ENCODE measurements around the gene TMEM9.

TMEM9 gene

GRCh38 chr1:201154389-201155165 is at the start of gene TMEM9:
Gene TMEM9 (minus strand): TSS chr1:201154474. CDS start chr1:201153923, 551 bp downstream.
- Histone ChIP-seq H3K27ac (peak within 1 kb of the TSS in 20 of 21 experiments; percentile 9 to 92 (median 75)), H3K4me3 (peak within 1 kb of the TSS; percentile 57 to 96 (median 79))

DNA sequence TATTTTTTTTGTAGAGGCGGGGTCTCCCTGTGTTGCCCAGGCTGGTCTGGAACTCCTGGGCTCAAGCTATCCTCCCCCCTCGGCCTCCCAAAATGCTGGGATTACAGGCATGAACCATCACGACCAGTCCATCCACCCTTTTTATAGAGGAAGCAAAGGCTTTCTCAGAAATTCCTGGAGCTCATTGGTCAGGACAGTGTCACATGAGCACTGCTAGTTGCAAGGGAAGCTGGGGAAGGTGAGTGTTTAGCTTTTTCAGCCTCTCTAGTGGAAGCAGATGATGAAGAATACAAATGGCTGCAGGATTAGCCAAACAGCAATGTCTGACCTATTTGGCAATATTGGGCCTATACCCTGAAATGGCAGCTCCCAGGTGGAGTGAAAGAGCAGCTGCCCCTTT is 44.3 kb upstream of the TMEM9 start:
- H3K4me3 ChIP-seq: no peak overlapping the region
- no peak overlapping the region for H3K27ac ChIP-seq

DNA sequence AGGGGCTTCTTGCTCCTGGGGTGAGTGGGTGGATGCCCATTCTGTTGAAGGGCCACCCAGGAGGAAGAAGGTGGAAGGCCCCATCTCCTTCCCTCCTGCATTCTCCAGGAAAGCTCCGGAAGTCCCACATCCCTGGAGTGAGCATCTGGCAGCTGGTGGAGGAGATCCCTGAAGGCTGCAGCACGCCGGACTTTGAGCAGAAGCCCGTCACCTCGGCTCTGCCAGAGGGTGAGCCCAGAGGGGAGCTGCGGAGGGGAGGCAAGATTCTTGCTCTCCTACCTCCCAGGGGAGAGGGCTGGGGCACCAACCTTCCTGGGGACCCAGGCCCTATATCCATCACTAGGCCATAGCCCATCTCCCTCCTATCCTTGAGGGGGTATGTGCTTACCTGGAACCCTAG is 39.8 kb upstream of the TMEM9 start:
- Histone ChIP-seq H3K27ac (no peak overlapping the region), H3K4me3 (no peak overlapping the region)

GRCh38 chr1:201192261-201192788 is 38.1 kb upstream of the TMEM9 start:
- no peak overlapping the region for H3K4me3 ChIP-seq
- H3K27ac ChIP-seq: no peak overlapping the region

DNA sequence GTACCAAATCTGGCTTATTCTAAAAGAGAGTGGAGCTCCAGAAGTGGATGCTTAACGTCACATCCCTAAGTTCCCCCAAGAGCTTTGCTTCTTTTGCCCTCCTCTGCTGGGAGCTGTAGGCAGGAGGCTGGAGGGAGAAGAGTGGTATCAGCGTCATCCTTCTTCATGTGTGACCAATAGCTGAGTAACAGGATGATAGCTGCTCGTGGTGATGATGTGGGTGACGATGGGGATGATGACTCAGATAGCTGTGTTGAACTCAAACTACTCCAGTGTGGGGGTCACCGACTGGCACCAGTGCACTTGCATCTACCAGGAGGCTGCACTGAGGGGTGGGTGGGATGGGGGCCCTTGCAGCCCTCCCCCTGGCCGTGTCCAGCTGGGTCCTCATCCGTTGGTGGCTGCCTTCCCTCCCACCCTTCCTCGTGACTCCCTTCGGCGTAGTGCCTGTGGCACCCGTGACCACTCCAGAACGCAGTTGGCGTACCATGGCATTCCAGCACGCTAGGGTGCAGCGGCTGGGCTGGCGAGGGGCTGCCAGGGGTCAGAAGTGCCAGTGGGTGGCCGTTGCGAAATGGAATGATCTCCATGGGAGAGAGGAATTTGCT is 37.5 kb upstream of the TMEM9 start:
- no peak overlapping the region for H3K4me3 ChIP-seq
- H3K27ac ChIP-seq: no peak overlapping the region

GRCh38 chr1:201190624-201191051 is 36.4 kb upstream of the TMEM9 start, which contains the start of gene IGFN1:
Gene IGFN1 (plus strand): TSS chr1:201190824. CDS start chr1:201193294, 2,470 bp downstream.
- H3K27ac ChIP-seq: no peak within 1 kb of the TSS
- H3K4me3 ChIP-seq: no peak within 1 kb of the TSS

DNA sequence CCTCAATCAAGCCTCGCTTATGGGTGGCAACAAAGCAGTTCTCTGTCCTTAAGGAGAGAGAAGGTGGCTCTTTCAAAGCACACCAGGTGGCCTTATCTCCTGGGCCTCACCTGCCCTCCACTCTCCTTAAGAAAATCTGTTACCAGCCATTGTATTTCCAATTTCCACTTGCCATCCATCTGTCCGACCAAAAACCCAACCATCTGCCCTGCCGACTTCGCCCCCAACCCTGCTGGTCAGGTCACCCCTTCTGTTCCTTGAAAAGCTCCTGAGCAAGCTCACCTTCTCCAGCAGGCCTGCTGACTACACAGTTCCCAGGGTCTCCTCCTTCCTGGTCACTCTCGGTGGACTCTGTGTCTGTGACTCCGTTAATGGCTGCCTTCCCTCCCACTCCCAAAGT is 35.7 kb upstream of the TMEM9 start:
- no peak overlapping the region for H3K4me3 ChIP-seq
- H3K27ac ChIP-seq: no peak overlapping the region

DNA sequence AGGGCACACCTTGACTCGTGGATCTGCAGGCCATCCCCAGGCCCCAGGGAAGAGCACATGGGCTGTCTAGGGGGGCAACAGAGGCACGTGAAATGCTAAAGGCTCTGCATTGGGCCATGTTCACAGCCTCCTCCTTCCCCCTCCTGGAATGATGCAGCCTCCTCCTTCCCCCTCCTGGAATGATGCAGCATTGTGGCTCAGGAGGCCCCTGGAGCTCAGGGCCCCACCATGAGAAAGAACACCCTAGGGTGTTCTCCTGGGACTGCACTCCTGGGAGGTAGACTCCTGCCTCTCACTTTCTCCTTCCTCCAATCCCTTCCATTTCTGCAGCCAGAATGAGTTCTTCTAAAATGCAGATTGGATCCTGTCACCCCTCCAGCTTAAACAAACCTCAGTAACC is 34.8 kb upstream of the TMEM9 start:
- no peak overlapping the region for H3K27ac ChIP-seq
- no peak overlapping the region for H3K4me3 ChIP-seq

DNA sequence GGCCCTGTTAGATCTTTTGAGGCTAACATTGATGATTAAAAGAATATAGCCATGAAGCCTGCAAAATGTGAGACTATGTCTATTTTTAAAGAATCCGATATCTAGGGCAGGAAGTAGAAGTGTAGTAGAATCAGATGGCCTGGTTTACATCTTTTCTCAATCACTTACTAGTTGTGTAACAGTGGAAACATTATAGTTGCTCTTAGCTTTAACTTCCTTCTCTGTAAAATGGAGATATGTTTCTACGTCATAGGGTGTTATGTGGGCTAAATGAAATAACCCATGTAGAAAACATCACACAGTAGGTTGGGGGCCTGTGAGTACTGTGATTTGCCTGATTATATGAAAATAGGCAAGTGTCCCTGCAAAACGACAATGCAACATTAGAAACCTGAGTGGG is 31.9 kb upstream of the TMEM9 start:
- no peak overlapping the region for H3K27ac ChIP-seq
- H3K4me3 ChIP-seq: no peak overlapping the region

DNA sequence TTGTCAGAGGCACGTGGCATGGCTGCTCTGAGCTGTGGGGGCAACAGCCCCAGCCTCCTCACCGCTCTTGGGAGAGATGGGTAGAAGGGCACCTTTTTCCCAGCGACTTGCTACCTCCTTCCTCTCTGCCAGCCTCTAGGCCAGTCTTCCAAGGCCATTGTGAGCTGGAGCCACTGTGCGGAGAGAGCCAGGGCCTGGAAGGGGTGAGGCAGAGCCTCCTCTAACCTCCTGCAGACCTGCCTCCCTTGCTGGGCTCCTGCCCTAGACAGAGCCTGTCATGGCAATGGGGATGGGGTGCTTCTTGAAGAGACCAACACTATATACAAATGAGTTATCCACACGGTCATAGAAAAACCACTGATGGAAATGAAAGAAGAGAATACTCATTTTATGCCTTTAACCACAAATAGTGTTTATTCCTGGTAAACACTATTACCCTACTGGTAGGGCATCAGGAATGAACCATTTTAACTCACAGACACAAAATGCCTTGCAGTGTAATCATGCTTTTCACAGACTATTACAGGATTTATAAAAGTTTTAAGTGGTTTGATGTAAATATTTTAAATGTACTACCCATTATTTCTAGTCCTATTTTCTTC is 31.4 kb upstream of the TMEM9 start:
- Histone ChIP-seq H3K4me3 (no peak overlapping the region), H3K27ac (peak overlapping the region in 1 of 21 experiments; percentile 33)

DNA sequence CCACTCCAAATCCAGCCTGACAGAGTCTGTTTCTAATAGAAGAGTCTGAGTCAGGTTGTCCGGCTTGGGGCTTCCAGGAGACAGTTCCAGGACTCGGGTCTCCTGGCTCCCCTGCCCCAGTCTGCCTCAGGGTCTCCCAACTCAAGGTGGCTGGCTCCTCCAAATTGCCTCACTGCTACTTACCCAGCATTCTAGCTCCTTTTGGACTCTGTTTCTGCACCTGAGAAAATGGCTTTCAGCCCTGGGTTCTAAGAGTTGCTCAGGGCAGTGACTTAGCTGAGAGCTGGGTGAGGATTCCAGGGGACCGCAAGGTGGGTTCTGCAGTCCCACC is 30.8 kb upstream of the TMEM9 start:
- no peak overlapping the region for H3K4me3 ChIP-seq
- H3K27ac ChIP-seq: peak overlapping the region in 1 of 21 experiments; percentile 33

- H3K27ac ChIP-seq: peak overlapping the region in 2 of 21 experiments; percentile 33
Measured at GRCh38 chr1:201184307-201185122, 30.2 kb upstream of the TMEM9 start.

GRCh38 chr1:201183753-201184152 is 29.5 kb upstream of the TMEM9 start:
- Histone ChIP-seq H3K4me3 (no peak overlapping the region), H3K27ac (no peak overlapping the region)

More at GRCh38 chr1:201184307-201185122, 30.2 kb upstream of the TMEM9 start:
- no peak overlapping the region for H3K4me3 ChIP-seq

- Histone ChIP-seq H3K27ac (no peak overlapping the region), H3K4me3 (no peak overlapping the region)
Measured at GRCh38 chr1:201183209-201183608, 28.9 kb upstream of the TMEM9 start.

GRCh38 chr1:201181726-201182125 is 27.5 kb upstream of the TMEM9 start:
- no peak overlapping the region for H3K4me3 ChIP-seq

GRCh38 chr1:201181323-201181722 is 27.0 kb upstream of the TMEM9 start:
- Histone ChIP-seq H3K4me3 (no peak overlapping the region), H3K27ac (no peak overlapping the region)

More at GRCh38 chr1:201181726-201182125, 27.5 kb upstream of the TMEM9 start:
- H3K27ac ChIP-seq: no peak overlapping the region

DNA sequence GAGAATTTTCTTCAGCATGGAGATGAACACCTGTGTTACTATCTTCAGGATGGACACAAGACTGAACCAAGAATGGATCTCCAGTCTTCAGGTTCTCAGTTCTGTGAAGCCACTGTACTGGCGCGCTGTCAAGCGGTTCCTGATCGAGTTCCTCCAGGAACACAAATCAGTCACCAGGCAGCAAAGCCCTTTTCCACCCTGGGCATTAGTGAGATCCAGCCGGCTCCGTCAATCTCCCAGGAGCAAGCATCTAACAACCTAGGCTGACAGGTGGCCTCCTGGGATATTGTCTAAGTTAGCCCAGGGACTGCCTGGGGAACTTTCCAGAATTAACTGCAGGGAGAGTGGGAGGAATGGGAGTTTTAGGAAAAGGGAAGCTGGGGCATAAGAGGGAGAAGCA is 26.6 kb upstream of the TMEM9 start:
- H3K27ac ChIP-seq: no peak overlapping the region
- no peak overlapping the region for H3K4me3 ChIP-seq

GRCh38 chr1:201180141-201180540 is 25.9 kb upstream of the TMEM9 start:
- Histone ChIP-seq H3K4me3 (no peak overlapping the region), H3K27ac (no peak overlapping the region)

- Histone ChIP-seq H3K27ac (no peak overlapping the region), H3K4me3 (no peak overlapping the region)
Measured at GRCh38 chr1:201178718-201179117, 24.4 kb upstream of the TMEM9 start.

DNA sequence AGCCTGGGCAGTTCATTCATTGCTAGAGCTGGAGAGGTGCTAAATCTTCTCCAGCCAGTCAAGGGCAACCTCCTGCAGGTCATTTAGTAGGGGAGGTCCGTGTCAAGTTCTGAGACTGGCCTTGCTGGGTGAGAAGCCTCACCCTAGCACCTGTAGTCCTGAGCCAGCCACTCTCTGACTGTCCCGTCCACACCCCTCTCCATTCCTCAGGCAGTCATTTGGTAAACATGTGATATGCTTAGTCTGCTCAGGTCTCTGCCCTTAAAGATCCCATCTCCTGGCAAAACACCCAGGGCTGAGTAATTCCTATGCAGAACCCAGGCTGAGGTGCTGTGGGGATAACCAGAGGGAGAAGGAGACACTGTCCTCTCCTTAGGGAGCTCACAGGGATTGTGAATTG is 22.7 kb upstream of the TMEM9 start:
- Histone ChIP-seq H3K27ac (no peak overlapping the region), H3K4me3 (no peak overlapping the region)
